GM19193 (cell line): ENCODE measurements around the gene PHKB.

Source experiments
- POLR2A ChIP-seq: IDR thresholded peaks from 4 replicates; pipeline ENCODE4 v1.6.1; 2011; ENCODE audit not compliant: insufficient read depth, insufficient read length; ENCODE audit errors: extremely low read depth

PHKB gene

DNA sequence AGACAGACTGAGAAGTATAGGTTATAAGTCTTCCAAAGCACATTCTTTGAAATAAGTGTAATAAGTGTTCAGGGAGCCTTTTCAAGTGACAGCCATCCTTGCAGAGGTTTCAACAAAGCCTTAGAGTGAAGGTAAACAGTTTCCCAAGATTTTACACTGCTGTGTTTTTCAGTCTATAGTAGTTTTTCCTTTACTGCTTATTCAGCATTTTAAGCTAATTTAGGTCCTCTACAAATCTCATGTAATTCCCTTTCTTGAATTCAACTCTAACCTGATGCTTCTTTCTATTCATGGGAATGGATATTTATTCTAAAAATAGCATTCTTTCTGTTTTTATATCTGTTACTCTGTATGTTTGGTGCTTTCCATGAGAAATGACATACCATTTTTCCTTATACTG lies 211.3 kb downstream of the PHKB start:
- TF ChIP-seq POLR2A, result no peak

DNA sequence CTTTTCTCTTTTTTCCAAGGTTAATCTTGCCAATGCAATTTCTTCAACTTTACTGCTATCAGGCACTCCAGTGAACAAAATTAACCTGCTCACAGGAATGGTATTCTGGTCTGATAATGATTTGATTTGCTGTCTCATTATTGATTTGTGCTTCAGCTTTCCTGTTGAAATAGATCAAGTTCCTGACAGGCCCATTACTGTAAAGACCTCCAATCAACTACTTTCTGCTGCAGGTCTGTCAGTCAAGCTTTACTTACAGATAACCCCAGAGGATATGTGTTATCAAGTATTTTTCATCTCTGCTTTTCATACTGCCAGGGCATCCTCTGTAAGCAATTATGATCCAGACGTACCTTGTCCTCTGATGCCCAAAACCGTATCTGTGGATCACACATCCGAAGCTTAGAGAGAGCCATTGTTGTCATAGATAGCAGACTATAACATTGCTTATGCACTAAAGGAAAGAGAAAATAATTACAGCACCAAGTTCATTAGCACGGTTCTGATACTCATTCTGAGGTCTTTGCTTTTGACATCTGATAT lies 215.6 kb downstream of the PHKB start:
- no peak for TF ChIP-seq POLR2A

DNA sequence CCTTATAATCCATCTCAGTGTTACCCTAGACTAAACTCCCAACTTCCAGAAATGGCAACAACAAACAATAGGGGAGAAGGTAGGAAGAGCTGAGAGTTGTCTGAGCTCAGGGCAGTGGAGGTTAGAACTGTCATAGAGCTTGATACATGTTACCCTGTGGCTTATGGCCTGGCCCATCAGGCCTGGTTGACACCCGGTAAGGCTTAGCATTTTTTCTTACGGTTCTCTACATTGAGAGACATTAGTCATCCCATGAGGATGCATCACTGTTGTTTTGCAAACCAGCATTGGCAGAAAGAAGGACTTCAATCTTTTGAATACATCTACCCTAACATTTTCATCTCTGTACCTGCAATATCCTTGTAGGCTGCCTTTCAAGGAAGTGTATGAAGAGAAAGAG lies 226.6 kb downstream of the PHKB start:
- TF ChIP-seq POLR2A, result no peak

DNA sequence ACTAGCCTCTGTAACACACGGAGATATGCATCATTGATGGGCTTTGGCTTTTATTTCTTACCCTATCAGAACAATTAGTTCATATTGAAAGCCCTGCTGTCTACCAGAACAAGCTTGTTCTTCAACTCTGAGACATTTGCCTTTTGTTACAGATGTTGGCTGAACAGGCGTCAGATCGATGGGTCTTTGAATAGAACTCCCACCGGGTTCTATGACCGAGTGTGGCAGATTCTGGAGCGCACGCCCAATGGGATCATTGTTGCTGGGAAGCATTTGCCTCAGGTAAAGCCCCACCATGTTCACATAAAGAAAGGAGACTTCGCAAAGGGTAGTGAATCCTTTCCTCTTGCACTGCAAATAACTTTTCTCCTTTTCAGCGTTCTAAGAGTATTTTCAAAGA lies 232.1 kb downstream of the PHKB start:
- no peak for TF ChIP-seq POLR2A

DNA sequence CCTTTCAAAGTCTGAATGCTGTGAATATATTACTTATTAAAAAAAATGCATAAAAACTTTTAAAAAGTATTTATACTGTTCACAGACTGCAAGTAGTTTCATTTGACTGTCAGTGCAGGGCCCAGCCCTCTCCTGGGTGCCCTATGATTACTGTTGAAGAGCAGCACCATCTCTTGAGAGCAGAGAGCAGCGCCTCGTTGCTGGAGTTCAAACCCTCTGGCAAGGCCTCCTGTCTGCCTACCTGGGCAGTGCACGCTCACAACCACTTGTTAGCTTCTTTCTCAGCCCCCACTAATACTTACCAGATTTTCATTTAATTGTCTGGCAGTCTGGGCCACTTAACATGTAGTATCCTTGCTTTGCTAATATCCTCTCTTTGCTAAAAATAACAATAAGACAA lies 233.4 kb downstream of the PHKB start:
- TF ChIP-seq POLR2A, result no peak

DNA sequence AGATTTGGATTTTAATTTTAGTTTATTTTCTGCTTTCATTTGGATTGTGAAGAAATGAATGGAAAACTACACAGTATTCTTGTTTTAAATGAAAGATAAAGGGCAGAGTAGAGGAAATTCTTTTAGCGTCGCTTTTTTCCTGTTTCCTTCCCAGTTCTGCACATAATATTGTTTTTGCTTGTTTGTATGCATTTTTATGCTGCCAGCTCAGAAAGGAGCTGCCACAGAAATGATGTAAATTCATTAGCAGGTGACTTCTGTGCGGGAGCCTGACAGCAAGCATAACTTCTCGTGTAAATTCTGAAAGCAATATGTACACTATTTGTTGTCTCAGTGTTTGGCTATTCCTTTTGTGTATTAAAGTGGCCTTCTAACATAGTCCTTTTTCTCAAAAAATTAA lies 234.6 kb downstream of the PHKB start:
- no peak for TF ChIP-seq POLR2A

DNA sequence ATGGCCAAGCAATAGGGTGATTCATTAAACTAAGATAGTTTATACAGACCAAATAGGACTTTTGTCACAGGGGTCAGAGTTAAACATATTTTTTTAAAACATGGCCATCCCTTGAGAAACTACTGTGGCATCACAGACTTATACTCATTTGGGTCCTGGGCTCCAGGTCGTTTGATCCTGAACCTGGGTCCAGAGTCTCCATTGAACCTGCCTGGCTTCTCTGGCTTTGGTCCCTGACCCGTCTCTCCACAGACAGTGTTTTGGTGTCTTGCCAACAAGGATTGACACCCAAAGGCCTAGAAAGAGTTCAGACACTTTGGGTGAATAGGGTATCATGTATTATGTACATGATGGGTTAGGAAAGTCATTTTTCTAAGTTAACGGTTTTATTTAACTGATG lies 236.7 kb downstream of the PHKB start:
- TF ChIP-seq POLR2A, result no peak

DNA sequence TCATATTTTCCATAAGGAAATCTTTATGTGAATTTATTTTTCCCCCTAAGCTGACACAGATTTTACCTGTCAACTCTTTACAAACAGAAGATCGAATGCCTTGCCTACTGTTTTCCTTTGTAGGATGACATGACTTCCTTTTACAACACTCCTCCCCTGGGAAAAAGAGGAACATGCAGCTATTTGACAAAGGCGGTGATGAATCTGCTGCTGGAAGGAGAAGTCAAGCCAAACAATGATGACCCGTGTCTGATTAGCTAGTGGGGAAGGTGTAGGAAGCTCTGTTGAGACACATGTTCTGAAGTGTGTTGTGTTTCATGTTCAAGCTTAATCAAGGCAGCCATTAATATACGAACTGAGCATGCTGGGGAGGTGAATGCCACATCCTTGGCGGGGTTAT lies 238.0 kb downstream of the PHKB start:
- no peak for TF ChIP-seq POLR2A

DNA sequence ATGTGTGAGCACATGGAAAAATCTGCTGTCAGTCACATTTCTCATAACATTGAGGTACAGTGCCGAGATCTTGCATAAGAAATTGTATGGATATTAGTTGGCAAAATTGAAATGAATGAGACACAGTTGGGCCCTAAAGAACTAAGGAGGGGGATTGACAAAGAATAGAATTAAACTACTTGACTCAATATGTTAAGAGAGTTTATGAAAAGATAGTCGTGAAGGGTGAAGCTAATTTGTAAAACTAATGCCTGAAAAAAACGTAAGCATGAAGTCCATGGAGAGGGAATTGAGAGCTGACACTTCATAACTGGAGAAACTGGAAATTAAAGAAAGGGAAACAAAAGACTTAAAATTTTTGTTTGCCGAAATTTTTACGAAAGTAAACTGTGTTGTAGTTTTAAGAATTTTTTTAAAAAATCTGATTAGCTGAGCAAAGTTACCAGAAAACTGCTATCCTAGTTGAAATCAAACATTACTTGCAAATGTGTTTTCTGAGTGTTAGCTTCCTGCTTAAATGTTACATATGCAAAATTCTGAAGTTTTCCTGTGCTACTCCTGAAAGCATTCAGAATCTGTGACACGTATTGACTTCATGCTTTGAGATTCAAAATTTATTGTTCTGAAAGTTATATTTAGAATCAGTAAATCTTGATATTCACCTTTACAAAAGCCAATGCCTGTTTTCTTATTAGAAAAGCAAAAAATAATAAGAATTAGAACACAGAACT lies 239.9 kb downstream of the PHKB start:
- no peak for TF ChIP-seq POLR2A

DNA sequence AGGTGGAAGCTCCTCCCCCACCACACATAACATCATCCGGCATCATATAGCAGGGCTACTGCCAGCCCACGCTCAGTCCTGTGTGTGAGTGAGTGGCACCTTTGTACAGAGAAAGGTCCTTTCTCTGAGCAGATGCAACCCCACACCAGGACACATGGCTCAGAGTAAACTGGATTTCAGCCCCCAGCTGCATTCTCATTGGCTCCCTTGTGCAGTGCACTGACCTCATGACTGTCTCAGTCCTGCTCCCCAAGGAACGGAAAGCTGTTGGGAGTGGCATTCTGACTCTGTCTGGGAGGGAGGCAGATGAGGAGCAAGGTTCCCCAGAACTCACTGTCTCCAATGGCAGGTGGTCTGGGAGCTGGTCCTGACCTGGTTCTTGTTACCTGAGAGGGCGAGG lies 244.1 kb downstream of the PHKB start:
- TF ChIP-seq POLR2A, result no peak

DNA sequence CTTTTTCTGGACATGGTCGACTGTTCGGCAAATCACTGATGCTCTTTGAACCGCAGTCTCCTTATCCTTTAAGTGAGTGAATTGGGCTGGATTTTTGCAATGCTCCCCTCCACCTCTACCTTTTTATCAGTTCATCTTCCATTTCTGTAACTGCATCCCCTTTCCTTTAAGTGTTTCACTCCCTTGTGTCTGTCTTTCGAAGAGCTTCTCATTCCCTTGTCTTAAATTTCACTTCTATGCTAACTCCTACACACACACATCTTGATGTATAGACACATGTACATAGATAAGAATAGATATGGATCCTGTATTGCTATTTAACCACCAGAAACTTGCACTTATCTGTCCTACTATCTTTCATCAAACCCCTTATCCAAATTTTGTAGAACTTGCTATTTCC lies 250.7 kb downstream of the PHKB start:
- no peak for TF ChIP-seq POLR2A

DNA sequence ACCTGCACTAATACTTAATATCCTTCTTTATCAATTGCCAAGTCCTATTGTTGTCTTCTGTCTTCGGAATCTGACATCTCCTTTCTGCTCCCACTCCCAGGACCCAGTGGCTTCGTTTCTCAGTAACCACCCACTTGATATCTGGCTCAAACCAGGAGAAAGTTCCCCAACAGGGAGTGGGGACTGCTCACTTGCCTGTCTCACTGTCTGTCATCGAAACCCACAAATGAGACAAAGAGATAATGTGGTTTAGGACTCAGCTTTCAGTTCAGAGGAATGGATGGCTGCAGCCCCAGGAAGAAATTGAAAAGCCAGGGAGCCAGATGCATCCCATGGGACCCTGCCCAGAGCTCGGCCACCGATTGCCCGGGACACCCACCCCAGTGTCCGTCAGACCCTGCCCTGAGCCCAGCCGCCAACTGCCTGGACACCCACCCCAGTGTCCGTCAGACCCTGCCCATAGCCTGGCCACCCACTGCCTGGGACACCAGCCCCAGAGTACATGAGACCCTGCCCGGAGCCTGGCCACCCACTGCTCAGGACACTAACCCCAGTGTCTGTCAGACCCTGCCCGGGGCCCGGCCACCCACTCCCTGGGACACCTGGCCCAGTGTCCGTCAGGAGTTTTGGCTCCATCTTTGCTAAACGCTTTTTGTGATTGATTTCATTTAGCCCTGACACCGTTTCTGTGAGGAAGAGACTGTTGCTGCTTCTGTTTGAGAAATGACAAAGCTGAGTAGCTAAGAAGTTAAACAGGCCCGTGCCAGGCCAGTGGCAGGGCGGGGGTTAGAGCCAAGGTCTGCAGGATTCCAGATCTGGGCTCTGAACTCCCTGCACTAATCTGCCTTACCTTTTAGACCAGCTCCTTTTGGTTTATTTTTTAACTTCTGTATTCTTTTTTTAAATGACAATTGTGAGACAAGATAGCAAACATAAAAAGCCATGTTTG lies 251.4 kb downstream of the PHKB start:
- TF ChIP-seq POLR2A, result no peak

DNA sequence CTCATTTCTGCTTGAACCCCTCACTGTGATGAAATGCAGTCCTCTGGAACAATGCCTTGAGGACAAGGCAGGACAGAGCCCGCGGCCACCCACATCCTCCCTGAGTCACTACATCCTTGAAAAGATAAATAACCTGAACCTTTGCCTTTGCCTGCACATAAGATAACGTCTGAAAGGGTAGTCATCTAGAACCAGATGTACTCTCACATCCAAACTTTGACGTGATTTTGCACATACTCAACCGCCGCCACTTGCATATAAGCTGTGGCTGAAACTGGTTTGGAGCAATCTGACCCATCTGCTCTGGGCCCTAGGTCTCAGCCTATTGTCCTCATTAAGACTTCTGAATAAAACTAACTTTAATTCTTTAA lies 252.1 kb downstream of the PHKB start:
- no peak for TF ChIP-seq POLR2A

DNA sequence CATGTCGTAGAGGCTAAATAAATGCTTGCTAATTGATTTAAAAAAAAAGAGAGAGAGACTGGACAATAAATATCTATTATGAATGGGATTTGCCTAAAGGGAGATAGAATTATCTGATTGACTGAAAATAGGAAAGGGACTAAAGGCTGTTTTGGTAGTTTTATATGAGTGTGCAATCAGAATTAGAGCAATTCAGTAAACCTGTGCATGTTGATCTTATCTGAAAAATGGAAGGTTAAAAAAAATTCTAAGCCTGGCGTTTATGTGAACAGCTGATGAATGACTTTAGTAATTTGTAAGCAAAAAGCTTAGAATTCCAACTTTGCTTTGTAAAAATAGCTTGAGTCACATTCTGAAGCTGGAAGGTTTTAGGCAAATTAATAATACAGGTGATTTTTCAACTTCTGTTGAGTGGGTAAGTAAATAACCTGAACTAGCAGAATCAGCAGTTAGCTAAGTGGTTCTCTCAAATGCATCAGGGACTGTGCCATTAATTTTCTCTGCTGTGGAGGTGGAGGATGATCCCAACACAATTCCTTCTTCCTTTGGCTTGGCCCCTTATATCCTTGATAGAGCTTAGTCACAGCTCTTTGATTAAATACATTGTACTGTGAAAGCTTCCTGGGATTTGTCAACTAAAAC lies 254.4 kb downstream of the PHKB start:
- TF ChIP-seq POLR2A, result no peak

DNA sequence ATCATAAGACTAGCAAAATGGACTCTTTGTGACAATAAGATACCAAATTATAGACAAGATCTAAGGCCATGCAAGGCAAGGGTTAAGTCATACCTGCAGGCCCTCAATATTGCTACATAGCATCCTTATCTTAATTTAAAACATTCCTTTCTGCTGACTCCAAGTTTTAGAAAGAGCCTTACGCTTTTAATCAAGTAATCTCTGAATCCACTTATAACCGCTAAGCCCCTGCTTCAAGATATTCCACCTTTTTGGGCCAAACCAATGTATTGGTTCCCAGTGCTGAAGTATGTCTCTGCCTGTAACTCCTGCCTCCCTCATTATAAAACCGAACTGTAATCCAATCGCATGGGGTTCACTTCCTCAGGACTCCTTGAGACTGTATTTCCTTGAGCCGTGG lies 255.4 kb downstream of the PHKB start:
- no peak for TF ChIP-seq POLR2A

DNA sequence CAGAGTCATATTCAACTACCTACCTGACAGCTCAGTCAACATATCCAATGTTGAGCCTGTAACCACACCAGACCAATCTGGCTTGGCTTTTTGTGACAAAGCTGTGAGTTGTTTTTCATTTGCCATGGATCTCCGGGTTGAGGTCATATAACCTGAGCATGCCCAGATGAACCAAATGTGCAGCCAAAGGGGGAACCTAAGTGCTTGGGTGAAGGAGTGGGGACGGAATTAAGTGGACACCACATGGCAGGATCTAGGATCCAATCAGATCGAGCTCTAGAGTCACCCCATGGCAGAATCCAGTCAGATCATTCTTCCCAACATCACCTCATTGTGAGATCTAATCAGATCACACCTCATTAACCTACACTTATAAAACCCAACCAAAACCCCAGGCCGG lies 258.6 kb downstream of the PHKB start:
- TF ChIP-seq POLR2A, result no peak

DNA sequence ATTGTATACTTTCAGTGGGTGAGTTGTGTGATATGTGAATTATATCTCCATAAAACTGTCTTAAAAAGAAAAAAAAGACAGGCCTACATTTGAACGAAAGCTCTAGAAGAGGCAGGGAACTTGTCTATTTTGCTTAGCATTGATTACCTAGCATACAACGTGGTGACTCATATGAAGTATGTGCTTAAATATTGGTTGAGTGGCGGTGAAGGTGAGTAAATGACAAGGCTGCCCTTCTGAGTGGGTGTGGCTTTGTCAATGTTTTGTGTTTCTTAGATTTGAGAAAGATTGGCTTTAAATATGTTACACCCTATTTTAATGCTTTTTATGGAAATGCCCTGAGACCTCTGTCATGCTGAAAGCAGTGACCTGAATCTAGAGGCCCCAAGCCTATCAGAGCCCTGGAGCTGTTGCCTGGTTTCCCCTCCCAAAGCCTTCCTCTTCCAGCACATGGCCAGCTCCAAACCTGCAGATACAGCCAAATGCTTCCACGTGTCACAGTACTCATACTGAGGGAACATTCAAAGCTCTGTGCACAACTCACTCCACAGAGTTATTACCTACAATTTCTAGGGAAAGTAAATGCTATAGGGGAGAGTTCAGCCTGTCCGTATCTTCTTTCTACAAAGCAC lies 260.0 kb downstream of the PHKB start:
- TF ChIP-seq POLR2A, result no peak
